Sigmoid colon (tissue), 4 donors: ENCODE data around the gene CCDC142.

Experiments used
- CTCF ChIP-seq, 4 experiments: fragments of 450-650 bp in 3 of 4; fragments of 200-600 bp in 1 of 4; IDR thresholded peaks; one replicate each; pipeline ENCODE4 v1.5.1; 2016 to 2019; ENCODE audit warnings: antibody characterized with exemption in 4 of 4, mild to moderate bottlenecking in 3 of 4, moderate library complexity in 2 of 4
- POLR2A ChIP-seq, 2 donors: fragments of 450-650 bp; IDR thresholded peaks; one replicate each; pipeline ENCODE4 v1.6.1; 2016; ENCODE audit warnings: antibody characterized with exemption in 2 of 2, mild to moderate bottlenecking in 2 of 2, moderate library complexity in 2 of 2
- POLR2AphosphoS5 ChIP-seq, 4 donors: sonication (generic); formaldehyde crosslinking; IDR thresholded peaks; one replicate each; pipeline ENCODE4 v1.6.1; 2017; ENCODE audit warnings: antibody characterized with exemption in 4 of 4

GRCh38 chr2:74502147-74502719, 19.4 kb upstream of the CCDC142 start:
- no peak for TF ChIP-seq CTCF (IDR thresholded peaks at IDR 0.05)
- TF ChIP-seq POLR2A (IDR thresholded peaks at IDR 0.05), result no peak
- no peak for TF ChIP-seq POLR2AphosphoS5 (IDR thresholded peaks at IDR 0.05)
